GM21619 (cell line): ENCODE data around the gene TMEM132A.

Experiments
- ATAC-seq: cut with Tn5 transposase; IDR thresholded peaks from one replicate; pipeline ENCODE4 v1.9.1; 2021; ENCODE audit not compliant: unreplicated experiment

TMEM132A gene

GRCh38 chr11:60935676-60936442 is 11.6 kb downstream of the TMEM132A start:
- no peak for ATAC-seq

GRCh38 chr11:60936467-60937143 is 12.3 kb downstream of the TMEM132A start:
- no peak for ATAC-seq

GRCh38 chr11:60937144-60937527 is 12.9 kb downstream of the TMEM132A start:
- ATAC-seq, result no peak

GRCh38 chr11:60937811-60938210 is 13.6 kb downstream of the TMEM132A start:
- no peak for ATAC-seq

- no peak for ATAC-seq
Measured at GRCh38 chr11:60938500-60938899, 14.2 kb downstream of the TMEM132A start.

GRCh38 chr11:60939301-60939700 is 15.0 kb downstream of the TMEM132A start:
- no peak for ATAC-seq

- ATAC-seq, result no peak
Measured at GRCh38 chr11:60939855-60940254, 15.6 kb downstream of the TMEM132A start.

GRCh38 chr11:60941371-60942119 is 17.3 kb downstream of the TMEM132A start:
- no peak for ATAC-seq

GRCh38 chr11:60942219-60942618 is 18.0 kb downstream of the TMEM132A start:
- ATAC-seq, result no peak

GRCh38 chr11:60942970-60943565 is 18.8 kb downstream of the TMEM132A start:
- ATAC-seq, result no peak

GRCh38 chr11:60944490-60945294 is 20.4 kb downstream of the TMEM132A start:
- no peak for ATAC-seq

GRCh38 chr11:60945295-60945667 is 21.0 kb downstream of the TMEM132A start:
- ATAC-seq, result no peak

- no peak for ATAC-seq
Measured at GRCh38 chr11:60946601-60947264, 22.5 kb downstream of the TMEM132A start.

- ATAC-seq, result no peak
Measured at GRCh38 chr11:60947700-60948099, 23.4 kb downstream of the TMEM132A start.

- no peak for ATAC-seq
Measured at GRCh38 chr11:60948250-60948649, 24.0 kb downstream of the TMEM132A start.

GRCh38 chr11:60950024-60950423 is 25.8 kb downstream of the TMEM132A start:
- ATAC-seq, result no peak

GRCh38 chr11:60950933-60951605 is 26.8 kb downstream of the TMEM132A start:
- ATAC-seq, result no peak

GRCh38 chr11:60951606-60951903 is 27.3 kb downstream of the TMEM132A start:
- ATAC-seq, result no peak

GRCh38 chr11:60951904-60952741 is 27.9 kb downstream of the TMEM132A start, which contains the start of gene SLC15A3:
Gene SLC15A3, minus strand, starts transcription at chr11:60952176. Its CDS starts 625 bp downstream, at chr11:60951551.
- ATAC-seq, result peak; percentile 70
